GM21528 (cell line): ENCODE measurements around the gene UIMC1.

Source experiments
- ATAC-seq: cut with Tn5 transposase; IDR thresholded peaks from one replicate; pipeline ENCODE4 v1.9.1; 2021; ENCODE audit warnings: mild to moderate bottlenecking, moderate library complexity; ENCODE audit not compliant: unreplicated experiment, low FRiP score

The UIMC1 gene

DNA sequence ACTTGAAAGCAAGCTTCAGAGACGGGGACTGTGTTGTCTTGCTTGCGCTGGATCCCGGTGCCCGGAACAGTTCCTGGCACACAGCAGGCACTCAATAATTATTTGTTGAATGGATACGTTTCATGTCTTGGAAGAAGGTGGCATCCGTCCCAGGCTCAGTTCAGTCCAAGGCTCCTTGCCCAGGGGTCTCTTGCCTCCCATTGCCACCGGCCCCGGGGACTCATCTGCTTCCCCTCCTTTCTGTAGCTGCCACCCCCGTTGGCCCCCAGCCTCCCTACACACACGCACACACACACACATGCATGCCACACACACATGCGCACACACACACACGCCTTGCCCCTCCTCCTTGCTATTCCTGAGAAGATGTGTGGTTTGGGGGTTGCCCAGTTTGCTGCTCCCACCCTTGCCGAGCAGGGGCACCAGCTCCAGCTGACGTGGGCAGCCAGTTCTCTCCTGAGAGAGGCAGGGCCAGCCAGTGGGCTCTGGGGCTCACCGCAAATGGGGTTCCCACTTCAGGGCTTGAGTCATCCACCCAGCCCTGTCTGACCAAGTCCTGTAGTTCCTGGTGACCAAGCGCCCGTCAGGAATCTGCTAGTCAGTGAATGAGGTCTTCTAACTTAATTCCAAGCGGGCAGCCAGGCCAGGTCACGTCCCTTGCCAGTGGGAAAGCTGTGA is 149.2 kb downstream of the UIMC1 start:
- ATAC-seq, result no peak

DNA sequence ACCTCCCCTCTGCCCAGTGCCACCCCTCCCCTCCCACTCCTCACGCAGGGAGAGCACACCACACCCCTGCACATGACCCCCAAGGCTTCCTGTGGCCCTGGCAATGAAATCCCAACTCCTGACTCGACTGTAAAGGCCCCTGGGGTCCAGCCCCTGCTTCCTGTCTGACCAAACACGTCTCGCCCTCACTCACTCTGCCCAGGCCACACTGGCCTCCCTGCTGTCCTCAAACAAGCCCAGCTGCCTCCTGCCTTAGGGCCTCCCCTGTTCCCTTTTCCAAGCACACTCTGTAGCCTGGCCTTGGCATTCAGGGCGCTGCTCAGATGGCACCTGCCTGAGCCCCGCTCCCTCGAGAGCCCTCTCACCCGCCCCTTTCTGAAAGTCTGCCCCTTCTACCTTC is 149.8 kb downstream of the UIMC1 start:
- no peak for ATAC-seq

GRCh38 chr5:176855598-176855997 is 151.0 kb downstream of the UIMC1 start:
- ATAC-seq, result no peak
